Uterus (tissue), 2 donors: ENCODE data around the gene FHAD1.

ENCODE experiments used
- CTCF ChIP-seq, 4 experiments: fragments of 200-600 bp in 2 of 4; fragments of 450-650 bp in 2 of 4; sonication (generic) in 2 of 4; IDR thresholded peaks; one replicate each; pipeline ENCODE4 v1.5.1; 2016 to 2019; ENCODE audit warnings: antibody characterized with exemption in 4 of 4, mild to moderate bottlenecking in 2 of 4, moderate library complexity in 1 of 4
- POLR2A ChIP-seq, 2 donors: fragments of 450-650 bp; IDR thresholded peaks; one replicate each; pipeline ENCODE4 v1.6.1; 2016; ENCODE audit warnings: antibody characterized with exemption in 2 of 2, mild to moderate bottlenecking in 1 of 2, moderate library complexity in 1 of 2

DNA sequence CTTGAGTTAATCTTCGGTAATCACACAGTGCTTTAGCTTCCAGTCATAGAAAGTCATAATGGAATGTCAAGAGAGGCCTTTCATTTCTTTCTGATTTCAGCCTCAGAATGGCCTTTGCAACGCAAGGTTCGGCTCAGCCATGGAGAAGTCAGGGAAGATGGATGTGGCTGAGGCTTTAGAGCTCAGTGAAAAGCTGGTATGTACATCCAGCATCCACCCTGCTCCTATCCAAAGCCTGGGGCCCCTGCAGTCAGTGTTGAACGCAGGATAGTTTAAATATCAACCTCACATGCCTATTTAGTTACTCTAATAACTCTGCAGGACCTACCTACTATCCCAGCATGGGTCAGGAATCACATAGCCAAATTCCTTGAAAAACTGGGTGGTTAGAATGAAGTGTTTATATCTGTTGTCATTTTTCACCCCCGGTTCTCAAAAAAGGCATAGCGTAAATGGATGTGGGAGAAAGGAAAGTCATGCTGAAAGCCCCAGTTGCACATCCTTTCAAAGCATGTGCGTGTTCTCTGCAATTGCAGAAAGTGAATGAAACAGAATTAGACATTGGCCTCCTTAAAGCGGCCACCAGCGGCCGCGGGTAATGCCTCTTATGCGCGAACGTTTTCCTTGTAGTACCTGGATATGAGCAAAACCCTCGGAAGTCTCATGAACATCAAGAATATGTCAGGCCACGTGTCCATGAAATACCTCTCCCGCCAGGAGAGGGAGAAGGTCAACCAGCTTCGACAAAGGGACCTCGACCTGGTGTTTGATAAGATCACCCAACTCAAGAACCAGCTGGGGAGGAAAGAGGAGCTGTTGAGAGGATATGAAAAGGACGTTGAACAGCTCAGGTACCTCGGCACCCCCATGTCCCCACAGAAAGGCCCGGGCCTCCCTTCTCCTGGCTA is 133.8 kb downstream of the FHAD1 start:
- no peak for TF ChIP-seq CTCF (IDR thresholded peaks at IDR 0.05)
- no peak for TF ChIP-seq POLR2A (IDR thresholded peaks at IDR 0.05)
